Activated CD8-positive, alpha-beta memory T cell treated with anti-CD3 and anti-CD28 coated beads for 24 hours (primary cell): Measurements from ENCODE around the gene HP1BP3.
"Not testable (repeated sequence)": the region's sequence is repeated elsewhere in the genome, so short reads cannot be mapped to it uniquely, and the experiment has no call there.

Experiments
- DNase-seq: peaks from one replicate; pipeline ENCODE4 v3.0.0-alpha.2; 2020

Gene HP1BP3

DNA sequence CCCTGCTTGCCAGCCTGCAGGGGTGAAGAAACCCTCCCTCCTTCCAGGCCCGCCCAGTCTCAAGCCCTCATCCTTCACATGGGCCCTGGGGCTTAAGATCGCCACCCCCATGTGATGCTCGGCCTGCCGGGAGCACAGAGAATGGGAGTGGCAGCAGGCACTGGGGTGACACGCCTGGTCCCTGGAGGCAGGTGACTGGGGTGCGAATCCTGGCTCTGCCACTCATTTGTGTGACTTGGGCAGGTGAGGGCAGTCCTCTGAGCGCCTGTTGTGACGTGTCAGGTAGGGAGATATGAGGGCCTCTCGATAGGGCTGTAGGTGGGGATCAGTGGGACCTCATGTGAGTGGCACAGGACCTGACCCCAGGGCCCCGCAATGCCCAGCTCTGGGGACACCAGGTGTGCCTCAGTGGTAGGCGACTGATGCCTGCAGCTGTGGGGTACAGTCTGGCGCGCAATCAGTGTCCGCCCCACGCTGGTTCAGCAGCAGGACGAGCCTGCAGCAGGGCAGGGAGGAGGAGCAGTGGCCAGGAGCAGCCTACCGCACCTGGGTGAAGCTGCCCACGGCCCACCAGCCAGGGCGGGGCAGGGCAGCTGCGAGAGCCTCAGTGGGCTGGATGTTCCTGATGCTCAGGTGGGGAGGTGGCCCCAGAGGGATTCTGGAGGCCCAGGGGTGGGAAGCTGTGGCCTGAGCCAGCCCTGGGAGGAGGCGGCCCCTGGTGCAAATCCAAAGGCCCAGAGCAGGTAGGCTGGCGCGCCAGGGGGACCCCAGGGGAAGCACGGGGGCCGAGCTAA is 60.8 kb downstream of the HP1BP3 start:
- DNase-seq: peak; percentile 53

GRCh38 chr1:20725189-20726117 is 61.7 kb downstream of the HP1BP3 start:
- DNase-seq: peak; percentile 47

GRCh38 chr1:20724364-20725188 is 62.5 kb downstream of the HP1BP3 start:
- peak; percentile 38 for DNase-seq

DNA sequence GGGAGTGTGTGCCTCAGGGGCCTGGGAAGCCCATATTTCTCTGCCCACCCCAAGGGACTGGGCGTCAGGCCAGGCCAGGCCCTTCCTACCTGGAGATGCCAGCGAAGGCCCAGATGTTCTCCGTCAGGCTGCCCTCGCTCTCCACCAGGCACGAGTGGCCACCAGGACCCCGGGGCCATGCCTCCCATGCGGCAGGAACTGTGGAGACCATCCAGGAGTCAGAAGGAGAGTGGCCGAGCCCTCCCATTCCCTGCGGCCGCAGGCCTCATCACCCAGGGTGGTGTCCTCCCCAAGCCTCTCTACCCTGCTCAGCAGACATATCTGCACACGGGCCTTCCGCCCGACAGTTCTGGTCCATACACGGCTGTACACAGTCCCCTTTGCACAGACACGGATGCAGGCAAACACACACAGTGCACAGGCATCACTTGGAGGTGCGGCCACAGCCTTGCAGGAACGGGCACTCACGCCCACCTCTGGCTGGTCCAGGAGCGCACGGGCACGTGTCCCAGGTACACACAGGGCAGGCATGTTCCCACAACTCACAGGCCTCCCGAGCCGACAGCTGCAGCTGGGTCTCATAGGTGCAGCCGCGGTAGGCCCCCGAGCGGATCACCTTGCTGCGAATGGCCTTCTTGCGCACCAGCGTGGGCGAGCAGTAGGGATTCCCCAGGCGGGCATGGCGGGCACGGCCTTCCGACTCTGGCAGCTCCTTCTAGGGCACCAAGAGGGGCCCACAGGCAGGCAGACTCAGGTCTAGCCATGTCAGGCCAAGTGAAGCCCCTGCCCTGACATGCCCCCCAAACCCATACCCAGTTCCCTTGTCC is 63.4 kb downstream of the HP1BP3 start:
- peak; percentile 50 for DNase-seq

DNA sequence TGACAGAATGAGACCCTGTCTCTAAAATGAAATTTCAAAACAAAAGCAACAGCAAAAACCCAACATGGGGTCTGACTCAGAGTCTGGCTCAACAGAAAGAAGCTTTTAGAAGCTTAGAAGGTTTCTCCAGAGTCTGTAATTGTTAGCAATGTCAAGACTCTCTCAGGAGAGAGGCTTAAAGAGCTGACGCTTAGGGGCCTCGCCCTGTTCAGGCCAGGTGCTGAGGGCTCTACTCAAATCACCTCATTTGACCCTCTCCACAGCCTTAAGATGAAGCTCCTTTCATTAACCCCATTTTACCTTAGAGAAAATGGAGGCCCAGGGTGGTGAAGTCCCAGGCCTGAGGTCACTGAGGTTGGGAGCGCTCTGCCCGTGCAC is 64.0 kb downstream of the HP1BP3 start:
- no peak for DNase-seq

GRCh38 chr1:20721117-20722061 is 65.7 kb downstream of the HP1BP3 start:
- no peak for DNase-seq

GRCh38 chr1:20720631-20721091 is 66.4 kb downstream of the HP1BP3 start:
- DNase-seq: no peak

DNA sequence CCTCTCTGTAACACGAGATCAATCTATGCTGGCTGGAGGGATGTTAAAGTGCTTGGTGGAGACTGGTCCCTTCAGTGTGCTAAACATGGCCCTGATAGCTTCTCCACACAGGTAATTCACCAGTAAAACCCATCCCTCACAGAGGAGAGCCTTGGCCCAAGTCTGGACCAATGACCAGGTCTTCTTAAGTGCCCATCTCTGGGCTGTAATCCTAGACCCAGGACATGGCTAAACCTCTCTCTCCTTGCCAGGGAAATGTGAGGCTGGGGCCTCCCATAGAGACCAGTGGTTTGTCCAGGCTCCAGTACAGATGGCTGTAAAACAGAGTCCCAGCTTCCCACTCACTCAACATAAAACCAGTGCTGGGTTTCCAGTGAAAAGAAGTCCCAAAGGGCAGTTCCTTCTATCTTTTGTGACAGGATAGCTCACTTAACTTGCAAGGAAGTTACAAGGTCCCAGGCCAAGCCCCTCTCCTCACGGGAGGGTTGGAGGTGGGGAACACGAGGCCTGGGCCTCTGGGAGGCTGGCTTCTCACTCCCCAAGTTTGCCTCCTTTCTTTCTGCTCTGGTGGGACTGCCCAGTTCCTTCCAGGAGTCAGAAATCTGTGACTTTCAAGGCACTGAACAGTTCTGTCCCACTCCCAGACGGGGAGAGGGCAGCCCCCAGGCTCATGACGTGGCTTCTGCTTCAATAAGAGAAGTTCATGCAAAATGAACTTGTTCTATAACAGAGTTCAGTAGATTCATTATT is 67.1 kb downstream of the HP1BP3 start:
- DNase-seq: no peak

- DNase-seq: no peak
These were observed 67.8 kb downstream of the HP1BP3 start for GRCh38 chr1:20719261-20719660.

GRCh38 chr1:20718343-20718882 is 68.7 kb downstream of the HP1BP3 start:
- DNase-seq: not testable (repeated sequence)

GRCh38 chr1:20717452-20718342 is 69.4 kb downstream of the HP1BP3 start, which contains the start of gene KIF17:
Gene KIF17 (minus strand): TSS chr1:20718007. CDS start chr1:20717706, 301 bp downstream.
- DNase-seq: peak; percentile 82

DNA sequence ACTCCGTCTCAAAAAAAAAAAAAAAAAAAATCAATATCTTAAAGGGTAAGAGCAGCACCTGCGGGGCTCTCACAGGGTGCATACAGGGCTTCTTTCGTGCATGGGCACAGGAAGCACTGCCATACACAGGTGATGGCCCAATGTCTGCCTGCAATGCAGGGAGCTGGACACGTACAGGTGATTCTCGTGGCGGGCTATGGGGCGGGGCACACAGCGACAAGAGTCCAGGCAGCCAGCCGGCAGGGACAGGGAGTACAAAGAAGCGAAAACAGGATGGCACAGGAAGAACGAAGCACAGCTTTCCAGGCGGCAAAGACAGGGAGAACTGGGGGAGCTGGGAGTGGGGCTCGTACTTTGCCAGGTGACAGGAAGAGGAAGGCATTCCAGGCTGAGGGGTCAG is 70.9 kb downstream of the HP1BP3 start:
- no peak for DNase-seq

- no peak for DNase-seq
These were observed 71.7 kb downstream of the HP1BP3 start for GRCh38 chr1:20715406-20715805.

- DNase-seq: no peak
These were observed 73.7 kb downstream of the HP1BP3 start for GRCh38 chr1:20713440-20713839.

- DNase-seq: no peak
These were observed 74.9 kb downstream of the HP1BP3 start for GRCh38 chr1:20712215-20712577.

GRCh38 chr1:20711285-20712214 is 75.6 kb downstream of the HP1BP3 start:
- DNase-seq: no peak
